HL-60/S4 treated with phorbol 12-myristate 13-acetate at 8.2 ng/mL for 4 days and 3 days (cell line): ENCODE data around the gene CERS4.
"Not testable (repeated sequence)": the region's sequence is repeated elsewhere in the genome, so short reads cannot be mapped to it uniquely, and the experiment has no call there.

ENCODE experiments used
- in situ Hi-C: fragments of 300-500 bp; cut with MboI; formaldehyde crosslinking; loops from 2 replicates; pipeline ENCODE4 v1.15.0; 2022; ENCODE audit warnings: low sequenced_read_pairs

The CERS4 gene

GRCh38 chr19:8259142-8259921, 50.2 kb downstream of the CERS4 start:
- in situ Hi-C loops: loop anchor here (25.0 kb wide), 1 partner anchor 247 kb away; the partner anchor contains the start of gene ELAVL1

GRCh38 chr19:8259922-8260247, 50.7 kb downstream of the CERS4 start:
- in situ Hi-C loops: loop anchor here (25.0 kb wide), 1 partner anchor 248 kb away; the partner anchor contains the start of gene ELAVL1

DNA sequence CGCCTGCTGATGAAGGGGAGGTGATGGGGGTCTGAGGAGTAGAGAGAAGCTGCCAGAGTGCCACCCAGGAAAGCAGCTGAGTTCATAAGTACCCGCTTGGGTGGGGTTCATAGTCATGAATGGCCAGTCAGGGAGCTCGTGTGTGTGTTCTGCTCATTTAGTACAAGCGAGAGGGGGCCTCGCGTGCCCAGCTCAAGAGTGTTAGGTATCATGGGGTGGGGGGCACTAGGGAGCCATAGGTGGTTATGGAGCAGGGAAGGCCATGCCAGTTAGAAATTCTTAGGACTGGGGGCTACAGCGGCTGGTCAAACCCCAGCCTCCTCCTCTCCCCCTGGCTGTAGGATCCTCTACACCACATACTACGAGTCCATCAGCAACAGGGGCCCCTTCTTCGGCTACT, 52.2 kb downstream of the CERS4 start:
- in situ Hi-C loops: loop anchor here (25.0 kb wide), 1 partner anchor 249 kb away; the partner anchor contains the start of gene ELAVL1

GRCh38 chr19:8261881-8262280, 52.7 kb downstream of the CERS4 start:
- in situ Hi-C loops: loop anchor here (25.0 kb wide), 1 partner anchor 250 kb away; the partner anchor contains the start of gene ELAVL1

GRCh38 chr19:8262431-8262830, 53.3 kb downstream of the CERS4 start:
- in situ Hi-C loops: loop anchor here (25.0 kb wide), 1 partner anchor 250 kb away; the partner anchor contains the start of gene ELAVL1

DNA sequence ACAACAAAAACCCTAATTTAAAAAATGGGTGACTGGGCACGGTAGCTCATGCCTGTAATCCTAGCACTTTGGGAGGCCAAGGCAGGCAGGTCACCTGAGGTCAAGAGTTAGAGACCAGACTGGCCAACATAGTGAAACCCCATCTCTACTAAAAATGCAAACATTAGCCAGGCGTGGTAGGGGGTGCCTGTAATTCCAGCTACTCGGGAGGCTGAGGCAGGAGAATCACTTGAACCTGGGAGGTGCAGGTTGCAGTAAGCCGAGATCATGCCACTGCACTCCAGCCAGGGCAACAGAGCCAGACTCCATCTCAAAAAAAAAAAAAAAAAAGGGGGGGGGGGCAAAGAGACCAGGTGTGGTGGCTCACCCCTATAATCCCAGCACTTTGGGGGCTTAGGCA, 55.1 kb downstream of the CERS4 start:
- in situ Hi-C loops: loop anchor here (25.0 kb wide), 1 partner anchor 252 kb away; the partner anchor contains the start of gene ELAVL1

GRCh38 chr19:8265872-8266271, 56.7 kb downstream of the CERS4 start:
- in situ Hi-C loops: loop anchor here (25.0 kb wide), 1 partner anchor 254 kb away; the partner anchor contains the start of gene ELAVL1

DNA sequence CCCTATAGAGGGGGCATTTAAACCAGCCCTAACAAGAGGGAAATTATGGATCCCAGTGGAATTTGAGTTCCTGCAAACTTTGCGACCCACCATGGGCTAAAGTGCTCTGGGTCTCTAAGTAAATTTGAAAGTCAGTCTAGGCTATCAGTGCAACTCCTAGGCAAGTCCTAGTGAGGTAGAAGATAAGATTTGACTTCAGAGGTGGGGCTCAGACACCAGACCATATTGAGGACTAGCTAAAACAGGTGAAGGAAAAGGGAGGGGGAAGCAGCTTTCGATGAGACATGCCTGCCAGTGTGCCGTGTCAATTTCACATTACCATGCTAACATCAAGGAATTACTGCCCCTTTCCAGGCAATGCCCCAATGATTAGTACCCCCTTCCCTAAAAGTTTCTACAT, 60.6 kb downstream of the CERS4 start:
- in situ Hi-C loops: loop anchor here (25.0 kb wide), 1 partner anchor 257 kb away; the partner anchor contains the start of gene ELAVL1

GRCh38 chr19:8276508-8276907, 67.3 kb downstream of the CERS4 start:
- in situ Hi-C loops: not testable (repeated sequence)

DNA sequence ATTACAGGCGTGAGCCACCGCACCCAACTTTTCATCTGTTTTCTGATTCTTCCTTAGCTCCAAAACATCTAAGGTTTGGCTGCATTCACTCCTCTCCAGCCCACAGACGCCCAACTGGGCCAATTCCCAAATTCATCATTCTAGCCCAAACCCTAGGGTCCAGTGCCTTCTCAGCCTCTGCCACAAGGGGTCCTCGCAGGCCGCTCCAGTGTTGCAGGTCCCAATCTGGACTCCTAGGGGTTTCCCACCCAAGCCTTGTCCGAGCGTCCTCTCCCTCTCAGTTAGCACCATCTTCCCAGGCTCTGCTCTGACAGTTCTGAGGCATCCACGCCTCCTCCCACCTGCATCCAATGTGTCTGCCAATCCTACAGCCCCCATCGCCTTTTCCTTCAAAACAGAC, 82.2 kb downstream of the CERS4 start:
- in situ Hi-C loops: not testable (repeated sequence)

DNA sequence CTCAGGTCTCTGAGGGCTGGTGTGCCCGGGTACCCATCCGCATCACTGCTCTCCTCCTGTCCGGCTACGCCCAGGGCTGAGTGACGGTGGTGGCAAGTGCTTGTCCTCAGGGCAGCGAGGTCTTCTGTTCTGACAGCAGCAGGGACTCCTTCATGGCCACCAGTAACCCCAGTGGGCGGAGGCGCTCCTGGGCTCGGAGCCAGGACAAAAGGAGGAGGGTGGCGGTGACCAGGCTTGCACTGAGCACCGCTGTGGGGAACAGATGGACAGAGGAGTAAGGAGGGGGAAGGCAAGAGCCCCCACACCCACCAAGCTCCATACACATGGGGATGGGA, 93.2 kb downstream of the CERS4 start:
- in situ Hi-C loops: no loop called here

DNA sequence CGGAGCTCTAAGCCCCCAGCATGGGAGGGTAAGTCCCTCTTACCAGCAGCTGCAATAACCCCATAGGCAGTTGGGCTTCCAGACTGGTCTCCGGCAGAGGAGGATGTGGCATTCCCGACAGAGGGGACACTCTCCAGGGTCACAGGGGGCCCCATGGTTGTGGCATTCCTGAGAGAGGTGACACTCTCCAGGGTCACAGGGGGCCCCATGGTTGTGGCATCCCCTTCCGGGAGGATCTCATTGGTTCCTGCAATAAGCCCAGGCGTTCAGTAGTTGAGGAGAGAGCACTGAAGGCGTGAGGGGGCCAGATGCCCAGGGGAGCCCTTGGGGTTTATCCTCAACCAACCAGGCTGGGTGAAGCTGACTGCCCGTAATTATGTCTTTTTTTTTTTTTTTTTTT, 93.6 kb downstream of the CERS4 start:
- in situ Hi-C loops: no loop called here

- in situ Hi-C loops: no loop called here
Measured at GRCh38 chr19:8304841-8305621, 95.9 kb downstream of the CERS4 start.

DNA sequence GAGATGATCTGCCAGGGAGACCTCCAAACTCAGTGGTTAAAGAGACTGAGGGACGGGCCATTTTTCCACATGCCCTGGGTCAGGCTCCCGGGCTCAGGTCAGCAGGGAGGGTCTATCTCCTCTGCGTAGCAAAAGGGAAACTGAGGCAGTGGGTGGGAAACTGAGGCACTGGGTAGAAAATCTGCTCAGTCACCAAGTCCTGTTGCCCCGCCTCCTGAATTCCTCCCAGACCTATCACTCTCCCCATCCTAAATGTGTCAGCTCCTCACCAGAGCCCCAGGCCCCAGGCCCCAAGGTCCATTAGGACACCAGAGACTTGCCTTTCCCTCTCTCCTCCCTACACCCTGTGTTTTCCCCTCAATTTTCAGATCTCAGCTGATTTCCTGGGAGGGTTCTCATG, 96.6 kb downstream of the CERS4 start:
- in situ Hi-C loops: no loop called here

GRCh38 chr19:8306235-8307054, 97.3 kb downstream of the CERS4 start:
- in situ Hi-C loops: no loop called here

DNA sequence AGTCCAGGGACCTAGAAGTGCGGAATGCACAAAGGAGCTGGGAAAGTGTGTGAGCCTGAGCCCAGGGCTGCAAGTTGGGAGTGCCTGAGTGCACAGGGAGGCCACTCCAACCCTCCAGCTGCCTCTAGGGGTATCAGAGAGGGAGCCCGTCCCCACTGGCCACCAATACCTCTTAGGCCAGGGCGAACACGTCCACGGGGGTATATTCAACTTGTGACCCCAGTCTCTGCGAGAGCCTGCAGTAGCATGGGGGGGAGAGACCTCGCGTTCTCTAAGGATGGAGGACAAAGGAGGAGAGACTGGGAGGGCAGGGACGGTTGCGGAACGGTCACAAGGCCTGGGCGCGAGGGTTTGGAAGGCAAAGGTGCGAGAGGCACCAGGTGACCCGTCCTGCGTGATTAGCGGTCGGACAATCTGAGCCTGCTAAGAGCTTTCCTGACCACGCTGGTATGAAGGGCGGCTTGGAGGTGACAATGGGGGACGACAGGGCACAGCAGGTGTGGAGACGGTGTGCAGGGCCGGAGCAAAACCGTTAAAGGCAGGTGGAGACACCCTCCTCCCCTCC, 98.3 kb downstream of the CERS4 start:
- in situ Hi-C loops: no loop called here

DNA sequence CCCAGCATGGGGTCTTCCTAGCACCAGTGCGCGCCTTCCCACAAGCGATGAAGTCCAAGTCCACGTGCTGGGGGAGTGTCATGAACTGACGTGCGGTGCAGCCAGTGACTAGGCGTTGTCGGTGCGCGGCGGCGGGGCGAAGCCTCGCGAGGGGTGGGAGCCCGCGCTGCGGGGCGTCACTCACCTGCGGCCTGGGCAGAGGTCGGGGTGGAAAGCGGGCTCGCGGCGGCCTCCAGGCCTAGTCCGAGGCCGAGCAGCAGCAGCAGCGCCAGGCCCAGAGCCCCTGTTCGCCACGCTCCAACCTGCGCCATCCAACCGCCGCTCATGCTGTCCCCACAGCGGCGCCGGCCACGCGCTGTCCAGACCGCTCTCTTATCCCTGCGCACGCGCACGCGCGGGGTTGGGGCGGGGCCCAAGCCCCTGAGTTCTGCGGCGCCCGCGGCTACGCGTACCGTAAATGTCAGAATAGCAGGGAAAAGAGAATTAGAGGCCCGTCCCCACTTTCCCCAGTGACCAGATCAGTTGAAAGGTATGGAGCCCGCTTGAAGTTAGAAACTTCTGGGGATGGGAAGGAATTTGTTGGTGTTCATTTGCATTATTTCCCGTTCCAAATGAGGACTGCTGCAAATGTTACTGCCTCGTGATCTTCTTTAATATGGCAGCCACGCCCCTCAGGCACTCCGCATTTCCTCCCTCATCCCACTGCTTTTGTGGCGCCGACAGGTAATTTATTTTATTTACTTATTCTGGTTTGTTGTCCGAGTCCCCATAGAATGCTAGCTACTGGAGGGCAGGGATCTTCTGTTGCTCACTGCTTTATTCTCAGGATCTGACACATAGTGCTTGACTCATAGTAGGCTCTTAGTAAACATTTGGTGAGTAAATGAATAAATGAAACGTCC, 99.0 kb downstream of the CERS4 start, which contains the start of gene CD320:
TSS of gene CD320 (minus strand) at position 394 of the 902 bp plus-strand sequence. CDS start at position 326, 68 bp downstream.
- in situ Hi-C loops: no loop called here

- in situ Hi-C loops: no loop called here
Measured at GRCh38 chr19:8308891-8309291, 99.7 kb downstream of the CERS4 start.

DNA sequence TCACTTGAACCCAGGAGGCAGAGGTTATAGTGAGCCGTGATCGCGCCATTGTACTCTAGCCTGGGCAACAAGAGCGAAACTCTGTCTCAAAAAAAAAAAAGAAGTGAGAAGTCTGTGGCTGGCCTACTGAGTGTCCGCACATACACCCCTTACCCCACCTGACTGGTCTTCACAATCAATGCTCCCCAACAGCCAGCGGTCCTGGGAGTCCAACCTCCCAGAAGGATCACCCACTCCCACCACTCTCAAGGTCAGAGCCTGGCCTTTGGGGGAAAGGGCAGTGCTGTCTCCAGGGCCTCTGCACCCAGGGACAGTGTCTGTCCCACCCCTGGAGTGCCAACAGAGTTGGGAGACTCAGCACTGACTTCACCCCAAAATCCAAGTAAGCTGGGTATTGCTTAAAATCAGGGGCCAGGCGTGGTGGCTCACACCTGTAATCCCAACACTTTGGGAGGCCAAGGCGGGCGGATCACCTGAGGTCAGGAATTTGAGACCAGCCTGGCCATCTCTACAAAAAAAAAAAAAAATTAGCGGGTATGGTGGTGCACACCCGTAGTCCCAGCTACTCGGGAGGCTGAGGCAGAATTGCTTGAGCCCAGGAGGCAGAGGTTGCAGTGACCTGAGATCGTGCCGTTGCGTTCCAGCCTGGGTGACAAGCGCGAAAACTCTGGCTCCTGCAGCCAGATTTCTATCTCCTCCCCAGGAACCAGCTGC, 101.3 kb downstream of the CERS4 start:
- in situ Hi-C loops: no loop called here
